Omental fat pad (tissue), 4 donors: ENCODE data around the gene RAB17. TPM values are rescaled to one million over a fixed set of nuclear protein-coding genes. Genes with fewer than 3 reads are reported as not detected.

Source experiments
- ATAC-seq: fragments of 150-250 bp; one replicate; pipeline ENCODE4 v1.9.1; 2016; ENCODE audit warnings: mild to moderate bottlenecking, moderate library complexity; ENCODE audit not compliant: low FRiP score
- DNase-seq: peaks from one replicate; pipeline ENCODE4 v3.0.0-alpha.2; 2019; ENCODE audit warnings: low spot score
- CTCF ChIP-seq, 3 donors: fragments of 450-650 bp; IDR thresholded peaks; one replicate each; pipeline ENCODE4 v1.5.1; 2016 to 2017; ENCODE audit warnings: antibody characterized with exemption in 3 of 3, mild to moderate bottlenecking in 3 of 3, moderate library complexity in 2 of 3
- total RNA-seq, 4 donors: library from RNA; depleted of rRNA; stranded (reverse); fragments of >200 nt; gene quantifications; one replicate each; pipeline ENCODE4 v1.1.0, GENCODE V29; 2016

Gene RAB17
- total RNA-seq, 4 donors from 2014 or later, result 0.84 to 8.6 (median 3.5) TPM; not detected in 1

GRCh38 chr2:237581751-237582746, 8.5 kb downstream of the RAB17 start:
- TF ChIP-seq CTCF (IDR thresholded peaks at IDR 0.05), result no peak
- peak; percentile 55 for ATAC-seq
- DNase-seq, result no peak

- no peak for TF ChIP-seq CTCF (IDR thresholded peaks at IDR 0.05)
- no peak for DNase-seq
- no peak for ATAC-seq
Observed at GRCh38 chr2:237581326-237581725, 9.2 kb downstream of the RAB17 start.

GRCh38 chr2:237577956-237578870, 12.3 kb downstream of the RAB17 start:
- TF ChIP-seq CTCF (IDR thresholded peaks at IDR 0.05), result no peak
- ATAC-seq (no peak), DNase-seq (no peak)

GRCh38 chr2:237577458-237577857, 13.1 kb downstream of the RAB17 start:
- TF ChIP-seq CTCF (IDR thresholded peaks at IDR 0.05), result no peak
- DNase-seq, result no peak
- no peak for ATAC-seq

GRCh38 chr2:237576974-237577373, 13.6 kb downstream of the RAB17 start:
- ATAC-seq (no peak), DNase-seq (no peak)
- TF ChIP-seq CTCF (IDR thresholded peaks at IDR 0.05), result no peak

- no peak for TF ChIP-seq CTCF (IDR thresholded peaks at IDR 0.05)
- no peak for ATAC-seq
- no peak for DNase-seq
Observed at GRCh38 chr2:237575869-237576862, 14.4 kb downstream of the RAB17 start.
